WERI-Rb-1 (cell line): ENCODE data around the gene NR1D1.
A peak's percentile ranks its signal among the peaks of the same experiment; 100 is the strongest.

Experiments
- DNase-seq: peaks from one replicate; pipeline ENCODE4 v3.0.0-alpha.2; 2020
- H3K27ac ChIP-seq: fragments of 250-450 bp; sonication (Bioruptor Pico); 2 replicates; pipeline ENCODE4 v1.5.1; 2020; ENCODE audit warnings: mild to moderate bottlenecking, moderate library complexity
- H3K27me3 ChIP-seq: fragments of 250-450 bp; sonication (Bioruptor Pico); 2 replicates; pipeline ENCODE4 v1.5.1; 2021; ENCODE audit warnings: mild to moderate bottlenecking, low read depth, moderate library complexity; ENCODE audit not compliant: insufficient read depth, severe bottlenecking
- H3K36me3 ChIP-seq: fragments of 250-450 bp; sonication (Bioruptor Pico); 2 replicates; pipeline ENCODE4 v1.5.1; 2020; ENCODE audit warnings: mild to moderate bottlenecking, moderate library complexity
- H3K4me3 ChIP-seq: 2 replicates; pipeline ENCODE4 v1.5.1; 2011; ENCODE audit warnings: low read depth, mild to moderate bottlenecking, control low read depth, low read length
- H3K9me3 ChIP-seq: fragments of 250-450 bp; sonication (Bioruptor Pico); 2 replicates; pipeline ENCODE4 v1.5.1; 2021; ENCODE audit warnings: mild to moderate bottlenecking, moderate library complexity; ENCODE audit not compliant: severe bottlenecking
- CTCF ChIP-seq: IDR thresholded peaks from 2 replicates; pipeline ENCODE4 v1.5.1; 2011; ENCODE audit warnings: low read depth, mild to moderate bottlenecking, control low read depth, inconsistent platforms, low read length

Gene NR1D1

GRCh38 chr17:40104594-40105486 lies 4.5 kb upstream of the NR1D1 start:
- Histone ChIP-seq H3K27ac (no peak overlapping the region), H3K27me3 (no peaks in the 10 kb centered on the region), H3K9me3 (no peaks in the 10 kb centered on the region), H3K4me3 (no peak overlapping the region), H3K36me3 (no peaks in the 10 kb centered on the region)
- no peak for TF ChIP-seq CTCF
- no peak for DNase-seq

- Histone ChIP-seq H3K27me3 (no peaks in the 10 kb centered on the region), H3K4me3 (no peak overlapping the region), H3K27ac (no peak overlapping the region), H3K9me3 (no peaks in the 10 kb centered on the region), H3K36me3 (no peaks in the 10 kb centered on the region)
- no peak for DNase-seq
- no peak for TF ChIP-seq CTCF
Observed at GRCh38 chr17:40103688-40104087, 3.3 kb upstream of the NR1D1 start.

GRCh38 chr17:40103071-40103661 lies 2.8 kb upstream of the NR1D1 start:
- Histone ChIP-seq H3K27me3 (no peaks in the 10 kb centered on the region), H3K9me3 (no peaks in the 10 kb centered on the region), H3K4me3 (no peak overlapping the region), H3K27ac (no peak overlapping the region), H3K36me3 (0 out of 2 replicates have a peak, but pooled peaks cover 3% of the 10 kb centered on the region)
- TF ChIP-seq CTCF = no peak
- DNase-seq = no peak

GRCh38 chr17:40101367-40102210 lies 1.2 kb upstream of the NR1D1 start:
- DNase-seq = peak; percentile 41
- H3K27me3 ChIP-seq = no peaks in the 10 kb centered on the region
- no peaks in the 10 kb centered on the region for H3K9me3 ChIP-seq
- TF ChIP-seq CTCF = no peak
- peaks cover 8% of the 10 kb centered on the region for H3K36me3 ChIP-seq
- H3K27ac ChIP-seq = peak overlapping the region; percentile 37
- peak overlapping the region; percentile 80 for H3K4me3 ChIP-seq

- Histone ChIP-seq H3K4me3 (peak overlapping the region; percentile 80), H3K9me3 (no peaks in the 10 kb centered on the region), H3K27me3 (no peaks in the 10 kb centered on the region), H3K27ac (peak overlapping the region; percentile 37), H3K36me3 (peaks cover 14% of the 10 kb centered on the region)
- TF ChIP-seq CTCF = no peak
- DNase-seq = peak; percentile 100
Observed at GRCh38 chr17:40100669-40101366, 429 bp upstream of the NR1D1 start.
